HTERT RPE-1 (cell line): ENCODE measurements around the gene STRIT1.
"Not testable (repeated sequence)": the region's sequence is repeated elsewhere in the genome, so short reads cannot be mapped to it uniquely, and the experiment has no call there.

Source experiments
- in situ Hi-C: fragments of 300-500 bp; cut with MboI; formaldehyde crosslinking; loops from 4 replicates; pipeline ENCODE4 v1.14.3; 2020; ENCODE audit warnings: low sequenced_read_pairs

Gene STRIT1

DNA sequence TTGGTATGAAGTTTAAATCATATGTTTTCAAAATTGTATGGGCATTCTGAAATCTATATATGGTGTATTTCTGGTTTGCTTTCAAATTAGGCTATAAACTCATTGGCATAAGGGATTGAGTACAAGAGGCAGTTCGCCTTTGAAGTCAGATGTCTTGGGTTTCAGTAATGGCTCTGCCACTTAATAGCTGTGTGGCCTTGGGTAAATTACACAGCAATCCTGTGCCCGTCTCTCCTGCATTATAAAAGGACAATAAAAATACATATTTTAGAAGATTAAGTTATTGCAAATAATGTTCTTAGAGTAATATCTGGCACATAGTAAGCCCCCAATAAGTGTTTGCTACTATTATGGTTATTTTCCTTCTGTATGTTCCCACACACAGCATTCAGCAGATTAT lies 20.4 kb upstream of the STRIT1 start:
- in situ Hi-C loops = no loop called here

DNA sequence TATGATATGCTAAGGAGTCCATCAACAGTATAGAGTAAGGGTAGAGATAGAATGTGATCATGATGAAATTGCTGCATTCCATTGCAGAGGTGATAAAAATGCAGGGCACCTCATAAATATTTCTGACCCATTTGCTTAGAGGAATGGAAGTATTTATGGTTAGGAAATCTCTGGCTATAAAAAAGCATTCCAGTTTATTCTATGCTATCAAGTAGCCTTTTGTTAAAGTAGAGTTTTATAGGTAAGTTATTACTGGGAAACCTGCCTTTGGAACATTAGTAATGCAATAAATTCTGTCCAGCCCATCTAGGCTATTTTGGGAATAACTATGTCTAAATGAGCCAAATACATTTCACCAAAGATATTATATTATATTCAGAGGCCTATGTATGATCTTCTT lies 19.8 kb upstream of the STRIT1 start:
- in situ Hi-C loops = no loop called here

DNA sequence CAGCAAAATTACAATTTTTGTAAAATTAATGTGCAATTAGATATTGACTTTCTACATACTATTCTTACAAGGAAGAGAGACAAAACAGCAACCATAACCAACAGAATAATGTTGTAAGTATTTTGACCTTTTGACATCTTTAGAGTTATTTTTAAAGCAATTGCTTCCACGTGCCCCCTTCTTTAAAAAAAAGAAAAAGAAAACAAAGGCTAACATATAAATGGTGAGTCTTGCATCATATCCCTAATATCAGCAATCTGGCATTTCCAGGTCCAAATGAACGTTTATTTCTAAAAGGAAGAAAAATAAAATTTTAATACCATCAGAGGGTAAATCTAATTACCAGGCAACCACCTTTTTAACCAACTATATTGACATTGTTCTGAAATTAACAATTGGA lies 19.3 kb upstream of the STRIT1 start:
- in situ Hi-C loops = no loop called here

DNA sequence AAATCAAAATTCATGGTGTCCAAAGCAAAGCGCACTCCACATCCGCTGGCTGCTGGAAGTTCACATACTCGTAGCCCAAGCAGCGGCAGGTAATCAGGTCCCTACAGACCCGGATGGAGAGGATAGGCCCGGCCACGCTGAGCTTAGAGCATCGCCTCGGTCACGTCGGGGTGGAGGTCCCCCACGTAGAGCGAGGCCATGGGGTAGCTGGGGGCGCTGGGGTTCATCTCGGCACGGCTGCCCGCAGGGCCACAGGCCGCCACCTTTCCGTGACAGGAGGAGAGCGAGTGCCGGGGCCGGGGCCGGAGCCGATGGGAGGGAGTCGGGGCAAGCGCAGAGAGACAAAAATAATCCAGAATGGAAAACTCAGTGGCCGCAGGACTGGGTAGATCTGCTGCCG lies 16.1 kb upstream of the STRIT1 start:
- in situ Hi-C loops = no loop called here

DNA sequence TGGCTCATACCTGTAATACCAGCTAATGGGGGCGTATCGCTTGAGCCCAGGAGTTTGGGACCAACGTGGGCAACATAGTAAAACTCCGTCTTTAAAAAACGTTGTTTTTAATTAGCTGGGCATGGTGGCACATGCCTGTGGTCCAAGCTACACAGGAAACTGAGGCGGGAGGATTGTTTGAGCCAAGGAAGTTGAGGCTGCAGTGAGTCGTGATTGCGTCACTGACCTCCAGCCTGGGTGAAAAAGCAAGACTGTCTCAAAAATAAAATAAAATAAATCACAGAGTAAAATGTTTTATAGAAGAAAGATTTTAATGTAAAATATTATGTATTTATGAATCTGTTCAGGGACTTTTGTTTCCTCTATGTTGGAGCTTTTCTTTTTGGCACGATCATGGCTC lies 15.3 kb upstream of the STRIT1 start:
- in situ Hi-C loops = no loop called here

DNA sequence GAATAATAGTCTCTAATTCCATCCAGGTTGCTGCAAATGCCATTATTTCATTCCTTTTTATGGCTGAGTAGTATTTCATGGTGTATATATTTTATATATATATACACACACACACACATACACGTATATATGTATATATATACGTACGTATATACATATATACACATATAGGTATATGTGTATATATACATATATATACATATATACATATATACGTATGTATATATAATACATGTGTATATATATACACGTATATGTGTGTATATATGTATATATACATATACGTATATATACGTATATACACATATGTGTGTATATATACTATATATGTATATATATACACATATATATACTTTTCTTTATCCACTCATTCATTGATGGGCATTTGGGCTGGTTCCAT lies 13.7 kb upstream of the STRIT1 start:
- in situ Hi-C loops = no loop called here

DNA sequence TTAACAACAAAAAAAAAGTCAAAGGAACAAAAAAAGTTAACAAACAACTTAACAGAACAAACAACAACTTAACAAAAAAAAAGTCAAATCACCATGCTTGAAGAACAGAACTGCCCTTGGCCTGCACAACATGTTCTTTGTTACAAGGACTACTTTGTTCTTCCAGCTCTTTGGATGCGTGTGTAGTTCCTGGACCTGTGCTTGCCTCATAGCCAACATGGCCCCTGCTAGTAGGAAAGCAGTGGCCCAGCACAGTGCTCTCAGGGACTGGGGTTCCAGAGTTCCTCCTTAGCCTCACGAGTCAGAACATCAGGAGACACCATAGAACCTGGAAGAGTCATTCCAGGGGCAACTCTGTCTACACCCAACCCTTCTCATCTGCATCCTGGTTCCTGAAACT lies 10.9 kb upstream of the STRIT1 start:
- in situ Hi-C loops = no loop called here

DNA sequence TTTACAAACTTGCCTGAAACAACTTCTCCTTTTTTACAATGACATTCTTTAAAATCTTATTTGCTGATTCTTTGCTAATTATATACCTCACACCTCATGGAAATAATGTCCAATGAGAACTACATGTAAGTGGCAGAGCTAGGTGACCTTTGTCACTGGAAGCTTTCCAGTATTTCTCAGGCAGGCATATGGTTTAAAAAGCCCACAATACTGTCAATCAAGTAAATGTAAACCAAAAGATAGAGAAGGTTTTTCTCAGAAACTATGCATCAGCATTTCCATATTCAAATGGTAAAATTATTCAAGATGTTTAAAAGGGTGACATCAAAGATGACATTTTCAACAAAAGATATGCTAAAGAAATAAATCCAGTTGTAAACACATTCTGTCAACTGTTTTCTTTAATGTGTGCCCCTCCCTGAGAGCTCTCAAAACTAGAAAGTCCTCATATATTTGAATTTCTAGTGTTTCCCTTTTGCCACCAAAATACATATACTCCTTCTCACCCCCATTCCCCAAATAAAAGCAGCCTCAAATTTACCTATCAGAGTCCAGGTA lies 10.1 kb upstream of the STRIT1 start:
- in situ Hi-C loops = no loop called here

DNA sequence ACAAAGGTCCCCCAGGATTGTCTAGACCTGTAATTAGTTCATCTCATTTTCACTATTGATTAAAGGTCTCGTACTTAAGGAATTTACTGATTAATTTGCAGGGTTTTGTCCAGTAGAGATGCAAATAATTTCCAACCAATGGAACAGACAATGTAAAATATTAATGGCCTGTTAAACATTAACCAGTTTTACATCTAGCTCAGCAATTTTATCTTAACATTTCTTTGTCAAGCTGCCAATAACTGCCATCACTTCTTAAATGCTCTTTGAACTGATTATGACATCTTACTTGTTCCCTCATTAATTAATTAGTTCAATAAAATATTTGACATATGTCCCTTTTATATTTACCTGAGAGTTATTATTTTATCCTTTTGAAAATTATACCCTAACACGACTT lies 9.4 kb upstream of the STRIT1 start:
- in situ Hi-C loops = no loop called here

DNA sequence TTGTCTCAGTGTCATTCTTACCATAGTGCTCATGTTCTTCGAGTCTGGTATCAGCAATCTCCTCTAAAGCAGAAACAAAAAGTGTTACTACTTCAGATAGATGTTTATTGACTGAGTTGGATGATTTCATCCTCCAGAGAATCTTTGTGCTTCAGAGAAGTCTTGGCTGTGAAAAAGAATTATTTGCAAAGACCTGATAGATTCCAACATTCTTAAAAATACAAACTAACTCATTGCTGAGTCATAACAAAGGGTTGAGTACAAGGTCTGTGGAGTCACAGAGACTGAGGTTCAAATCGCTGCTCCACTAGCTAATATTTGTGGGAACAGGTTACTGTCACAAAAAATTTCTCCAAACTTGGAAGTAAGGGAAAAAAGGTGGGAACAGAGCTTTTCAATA lies 9.0 kb upstream of the STRIT1 start:
- in situ Hi-C loops = no loop called here

DNA sequence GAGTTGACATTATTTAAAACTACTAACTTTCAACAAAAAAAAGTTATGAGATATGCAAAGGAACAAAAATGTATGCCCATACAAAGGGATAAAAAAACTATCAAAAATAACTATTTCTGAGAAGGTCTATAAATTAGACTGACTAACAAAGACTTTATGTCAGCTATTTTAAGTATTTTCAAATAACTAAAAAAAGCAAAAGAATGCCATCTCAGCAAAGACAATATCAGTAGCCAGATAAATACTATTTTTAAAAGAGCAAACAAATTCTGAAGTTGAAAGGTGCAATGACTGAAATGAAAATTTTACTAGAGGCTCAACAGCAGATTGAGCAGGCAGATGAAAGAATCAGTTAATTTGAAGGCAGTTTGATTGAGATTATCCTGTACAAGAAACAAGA lies 3.6 kb upstream of the STRIT1 start:
- in situ Hi-C loops = no loop called here

DNA sequence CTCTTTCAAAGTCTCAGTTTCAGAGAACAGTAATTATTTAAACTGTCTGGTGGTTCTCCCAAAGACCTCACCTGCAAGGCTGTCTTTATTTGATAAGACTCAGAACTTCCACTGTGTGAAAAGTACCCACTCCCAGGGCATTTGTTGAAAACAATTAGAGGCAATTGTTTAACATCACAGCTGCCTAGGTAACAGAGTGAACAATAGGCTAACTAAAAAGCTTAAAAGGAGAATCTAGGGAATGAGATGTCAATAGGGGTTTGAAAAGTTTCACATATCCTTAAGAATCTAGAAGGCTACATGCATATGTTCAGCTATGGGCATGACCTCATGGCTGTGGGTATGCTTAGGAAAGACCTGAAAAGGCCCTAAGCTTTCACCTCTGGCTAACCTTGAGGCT lies 2.9 kb upstream of the STRIT1 start:
- in situ Hi-C loops = no loop called here

DNA sequence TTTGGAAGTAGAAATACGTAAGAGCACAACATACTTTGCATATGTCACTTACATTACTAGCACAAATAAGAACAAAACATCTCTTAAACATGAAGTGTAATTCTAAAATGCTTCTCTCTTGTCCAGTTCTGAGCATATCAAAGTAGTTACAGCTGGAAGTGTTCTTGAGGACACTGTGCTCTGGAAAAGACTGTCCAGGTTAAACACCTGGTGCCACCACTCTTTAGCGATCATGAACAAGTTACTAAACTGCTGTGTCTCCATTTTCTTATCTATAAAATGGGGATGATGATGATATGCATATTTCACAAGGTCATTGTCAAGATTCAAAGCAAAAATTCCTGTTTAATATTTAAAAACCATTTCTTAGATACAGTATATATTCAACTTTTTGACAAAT lies 790 bp downstream of the STRIT1 start:
- in situ Hi-C loops = no loop called here

DNA sequence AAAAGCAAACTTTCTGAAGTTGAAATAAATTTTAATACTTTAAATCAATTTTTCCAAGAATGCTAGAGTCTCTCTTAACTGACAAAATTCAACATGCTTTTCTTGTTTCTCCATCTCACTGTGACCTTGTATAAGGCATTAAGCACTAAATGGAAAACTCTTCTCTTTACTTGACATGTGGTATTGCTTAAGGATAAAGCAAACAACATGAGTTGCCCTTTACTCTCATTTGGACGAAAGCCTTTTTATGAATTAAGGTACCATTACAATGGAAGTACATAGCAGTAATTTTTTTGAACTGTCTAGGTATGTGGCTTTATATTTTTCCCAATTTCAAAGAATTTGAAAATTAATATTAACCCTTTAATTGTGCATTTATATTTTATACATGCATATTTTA lies 1.4 kb downstream of the STRIT1 start:
- in situ Hi-C loops = no loop called here

DNA sequence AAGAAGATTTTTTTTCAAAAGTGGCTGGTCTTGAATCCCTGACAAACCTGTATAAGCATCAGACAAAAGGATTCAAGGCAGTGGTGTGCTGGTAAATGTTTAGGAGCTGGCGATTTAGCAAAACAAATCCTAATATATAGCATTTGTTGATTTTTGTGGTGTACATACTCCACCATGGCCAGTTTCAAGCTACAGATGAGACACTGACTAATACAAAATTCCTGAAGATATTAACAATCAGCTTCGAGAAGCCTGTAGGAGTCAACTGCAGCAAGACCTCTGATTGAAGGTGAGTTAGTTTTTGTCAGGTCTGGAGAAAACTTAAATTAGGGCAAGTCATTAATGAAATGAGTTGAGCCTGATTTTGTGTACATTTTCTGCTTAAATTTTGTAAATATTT lies 6.7 kb downstream of the STRIT1 start:
- in situ Hi-C loops = no loop called here

DNA sequence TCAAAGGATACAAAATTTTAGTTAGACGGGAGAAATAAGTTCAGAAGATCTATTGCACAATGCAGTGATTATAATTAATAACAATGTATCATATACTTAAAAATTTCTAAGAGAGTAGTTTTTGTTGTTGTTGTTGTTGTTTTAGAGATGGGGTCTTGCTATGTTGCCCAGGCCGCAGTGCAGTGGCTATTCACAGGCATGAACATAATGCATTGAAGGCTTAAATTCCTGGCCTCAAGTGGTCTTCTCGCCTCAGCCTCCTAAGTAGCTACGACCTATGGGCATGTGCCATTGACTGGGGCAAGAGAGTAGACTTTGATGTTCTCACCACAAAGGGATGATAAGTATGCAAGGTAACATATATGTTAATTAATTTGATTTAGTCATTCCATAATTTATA lies 7.5 kb downstream of the STRIT1 start:
- in situ Hi-C loops = no loop called here

DNA sequence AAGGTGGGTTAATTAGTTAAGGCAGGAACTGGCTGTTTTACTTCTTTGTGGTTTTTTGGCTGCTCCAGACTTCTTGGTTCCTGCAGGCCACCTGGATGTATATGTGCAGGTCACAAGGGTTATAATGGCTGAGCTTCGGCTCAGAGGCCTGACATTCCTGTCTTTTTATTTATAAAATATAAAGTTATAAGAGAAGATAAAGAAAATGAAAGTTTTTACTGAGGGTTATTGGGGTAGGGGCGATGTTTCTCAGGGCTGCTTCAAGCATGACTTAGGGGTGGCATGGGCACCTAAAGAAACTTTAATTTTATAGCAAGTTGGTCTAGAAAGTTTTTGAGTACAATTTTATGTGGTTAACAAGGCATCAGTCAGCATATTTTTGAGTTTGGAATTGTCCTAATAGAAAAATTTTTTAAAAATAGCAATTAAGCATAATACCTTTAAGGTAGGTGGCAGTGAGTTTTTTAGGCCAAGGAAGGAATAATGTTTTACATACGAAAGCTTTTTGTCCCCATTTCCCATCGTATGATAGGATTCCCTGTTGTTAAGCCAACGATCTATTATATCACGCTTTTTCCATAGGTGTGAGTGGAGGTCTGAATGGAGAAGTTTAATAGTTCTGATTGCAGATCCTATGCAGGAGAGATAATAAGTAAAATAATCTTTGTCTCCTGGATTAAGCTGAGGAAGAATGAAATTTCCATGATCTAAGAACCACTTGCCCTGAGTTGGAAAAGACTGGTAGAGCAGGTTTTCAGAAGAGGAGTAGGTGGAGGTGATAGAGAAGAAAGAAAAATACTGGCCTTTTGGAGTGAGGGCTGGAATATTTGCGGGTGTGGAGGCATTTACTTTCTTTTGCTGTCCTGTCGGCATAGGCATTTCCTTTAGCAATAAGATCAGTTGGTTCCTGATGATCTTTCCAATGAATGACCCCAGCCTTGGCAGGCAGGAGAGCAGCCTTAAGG lies 10.1 kb downstream of the STRIT1 start:
- in situ Hi-C loops = no loop called here

DNA sequence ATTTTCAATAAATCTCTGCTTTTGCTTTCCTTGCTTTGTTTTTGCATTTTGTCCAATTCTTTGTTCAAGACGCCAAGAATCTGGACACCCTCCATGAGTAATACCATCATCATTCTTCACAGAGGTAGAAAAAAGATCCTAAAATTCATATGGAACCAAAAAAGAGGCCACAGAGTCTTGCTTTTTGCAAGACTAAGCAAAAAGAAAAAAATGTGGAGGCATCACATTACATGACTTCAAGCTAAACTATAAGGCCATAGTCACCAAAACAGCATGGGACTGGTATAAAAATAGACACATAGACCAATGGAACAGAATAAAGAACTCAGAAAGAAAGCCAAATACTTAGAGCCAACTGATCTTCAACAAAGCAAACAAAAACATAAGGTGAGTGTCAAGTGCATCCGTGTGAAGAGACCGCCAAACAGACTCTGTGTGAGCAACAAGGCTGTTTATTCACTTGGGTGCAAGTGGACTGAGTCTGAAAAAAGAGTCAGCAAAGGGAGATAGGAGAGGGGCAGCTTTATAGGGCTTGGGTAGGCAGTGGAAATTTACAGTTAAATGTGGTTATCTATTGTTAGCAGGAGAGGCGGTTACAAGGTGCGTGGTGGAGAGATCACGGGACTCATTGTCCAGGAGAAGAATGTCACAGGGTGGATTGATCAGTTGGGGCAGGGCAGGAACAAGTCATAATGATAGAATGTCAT lies 10.9 kb downstream of the STRIT1 start:
- in situ Hi-C loops = no loop called here

DNA sequence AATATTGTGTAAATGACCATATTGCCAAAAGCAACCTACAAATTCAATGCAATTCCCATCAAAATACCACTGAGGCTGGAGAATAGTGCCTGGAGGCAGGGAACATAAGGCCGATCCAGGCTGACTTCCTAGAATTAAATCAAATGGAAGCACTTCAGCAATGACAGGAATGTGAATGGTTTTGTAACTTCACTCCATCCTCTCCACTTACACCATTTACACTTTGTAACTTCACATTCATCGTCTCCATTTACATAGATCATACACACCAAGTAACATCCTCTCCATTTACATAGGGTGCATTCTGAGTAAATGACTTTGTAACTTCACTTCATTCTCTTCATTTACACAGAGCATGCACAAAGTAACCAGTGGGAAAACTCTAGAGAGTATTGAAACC lies 11.6 kb downstream of the STRIT1 start:
- in situ Hi-C loops = no loop called here

DNA sequence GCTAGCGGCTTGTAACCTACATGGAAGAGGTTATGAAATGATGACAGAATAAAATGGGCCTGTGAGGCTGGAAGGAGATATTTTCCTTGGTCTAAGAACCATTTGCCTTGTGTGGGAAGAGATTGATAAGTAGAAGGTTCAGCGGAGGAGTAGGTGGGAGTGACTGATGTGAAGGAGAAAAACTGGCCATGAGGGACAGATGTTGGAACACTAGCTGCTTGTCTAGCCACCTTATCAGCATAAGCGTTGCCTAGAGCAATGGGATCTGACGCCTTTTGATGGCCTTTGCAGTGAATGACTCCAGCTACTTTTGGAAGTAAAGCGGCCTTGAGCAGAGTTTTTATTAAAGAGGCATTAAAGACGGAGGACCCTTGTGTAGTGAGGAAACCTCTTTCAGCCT lies 17.4 kb downstream of the STRIT1 start:
- in situ Hi-C loops = not testable (repeated sequence)

DNA sequence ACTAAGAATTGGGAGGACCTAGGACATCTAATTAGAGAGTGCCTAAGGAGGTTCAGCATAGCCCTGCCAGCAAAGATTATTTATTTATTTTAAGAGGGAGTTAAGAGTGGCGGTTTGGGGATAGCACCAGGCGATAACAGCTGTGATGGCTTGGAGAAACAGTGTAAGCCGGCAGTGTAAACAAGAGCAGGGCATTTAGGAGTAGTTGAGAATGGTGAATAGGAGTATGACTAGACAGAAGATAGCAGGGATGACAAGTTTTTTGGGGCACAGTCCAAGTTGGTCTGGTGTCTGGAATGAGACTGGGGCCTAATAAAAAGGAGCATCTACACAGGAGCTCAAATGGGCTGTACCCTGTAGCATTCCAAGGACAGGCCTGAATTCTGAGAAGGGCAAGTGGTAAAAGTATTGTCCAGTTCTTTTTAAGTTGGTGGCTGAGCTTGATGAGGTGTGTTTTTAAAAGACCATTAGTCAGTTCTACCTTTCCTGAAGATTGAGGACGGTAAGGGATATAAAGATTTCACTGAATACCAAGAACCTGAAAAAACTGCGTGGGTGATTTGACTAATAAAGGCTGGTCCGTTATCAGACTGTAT lies 18.2 kb downstream of the STRIT1 start:
- in situ Hi-C loops = not testable (repeated sequence)

DNA sequence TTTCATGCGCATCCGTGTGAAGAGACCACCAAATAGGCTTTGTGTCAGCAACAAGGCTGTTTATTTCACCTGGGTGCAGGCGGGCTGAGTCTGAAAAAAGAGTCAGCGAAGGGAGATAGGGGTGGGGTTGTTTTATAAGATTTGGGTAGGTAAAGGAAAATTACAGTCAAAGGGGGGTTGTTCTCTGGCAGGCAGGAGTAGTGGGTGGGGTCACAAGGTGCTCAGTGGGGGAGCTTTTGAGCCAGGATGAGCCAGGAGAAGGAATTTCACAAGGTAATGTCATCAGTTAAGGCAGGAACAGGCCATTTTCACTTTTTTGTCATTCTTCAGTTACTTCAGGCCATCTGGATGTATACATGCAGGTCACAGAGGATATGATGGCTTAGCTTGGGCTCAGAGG lies 19.0 kb downstream of the STRIT1 start:
- in situ Hi-C loops = not testable (repeated sequence)
